HG02840 (cell line): ENCODE data around the gene PDE8B.

ENCODE experiments used
- ATAC-seq: cut with Tn5 transposase; IDR thresholded peaks from one replicate; pipeline ENCODE4 v1.9.1; 2021; ENCODE audit warnings: mild to moderate bottlenecking, moderate library complexity, moderate number of reproducible peaks; ENCODE audit not compliant: unreplicated experiment, low FRiP score

The PDE8B gene

DNA sequence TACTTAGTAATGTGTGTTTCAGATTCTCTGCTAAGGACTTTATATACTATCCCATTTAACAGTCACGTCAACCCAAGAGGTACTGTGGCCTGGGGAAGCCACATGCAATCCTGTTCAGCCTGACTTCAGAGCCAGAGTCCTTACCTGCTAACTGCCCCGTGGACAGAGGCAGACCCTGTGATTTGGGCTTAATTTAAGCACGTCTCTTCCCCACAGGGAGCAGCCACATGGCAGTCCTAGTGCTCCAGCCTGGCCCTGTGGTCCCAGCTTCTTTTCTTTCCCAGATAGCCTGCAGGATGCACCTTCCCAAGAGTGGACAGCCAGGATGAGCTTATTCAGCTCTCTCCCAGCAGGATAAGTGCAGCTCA is 71.5 kb downstream of the PDE8B start:
- no peak for ATAC-seq

DNA sequence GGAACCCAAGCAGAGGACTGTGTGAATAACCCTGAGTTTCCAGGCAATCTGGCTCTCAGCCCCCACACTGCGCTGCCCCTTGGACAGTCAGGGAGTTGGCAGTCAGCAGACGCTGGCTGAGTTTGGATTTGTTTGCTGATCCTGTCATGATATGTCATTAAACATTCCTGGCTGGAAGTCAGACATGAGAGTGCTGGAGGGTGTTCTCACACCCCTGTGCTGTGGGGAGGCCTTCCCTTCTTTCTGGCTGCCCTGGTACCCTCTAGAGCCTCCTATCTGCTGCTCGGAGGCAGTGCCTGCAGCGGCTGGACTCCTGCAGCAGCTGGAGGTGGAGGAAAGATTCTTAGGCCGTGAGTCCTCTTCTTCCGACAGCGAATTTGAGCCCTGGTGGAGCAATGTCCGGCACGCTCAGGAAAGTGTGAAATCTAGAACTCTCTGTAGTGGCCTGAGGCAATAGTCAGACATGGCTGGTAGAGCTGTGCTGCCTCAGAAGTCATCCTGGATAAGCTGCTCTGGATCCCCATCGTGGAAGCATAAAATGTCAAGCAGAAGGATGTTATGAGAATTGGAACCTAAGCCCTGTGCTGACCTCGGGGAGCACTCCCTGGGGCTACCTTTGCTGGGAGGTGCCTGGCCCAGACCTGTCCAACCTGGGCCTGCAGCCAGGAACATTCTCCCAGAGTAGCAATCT is 72.0 kb downstream of the PDE8B start:
- ATAC-seq = no peak

DNA sequence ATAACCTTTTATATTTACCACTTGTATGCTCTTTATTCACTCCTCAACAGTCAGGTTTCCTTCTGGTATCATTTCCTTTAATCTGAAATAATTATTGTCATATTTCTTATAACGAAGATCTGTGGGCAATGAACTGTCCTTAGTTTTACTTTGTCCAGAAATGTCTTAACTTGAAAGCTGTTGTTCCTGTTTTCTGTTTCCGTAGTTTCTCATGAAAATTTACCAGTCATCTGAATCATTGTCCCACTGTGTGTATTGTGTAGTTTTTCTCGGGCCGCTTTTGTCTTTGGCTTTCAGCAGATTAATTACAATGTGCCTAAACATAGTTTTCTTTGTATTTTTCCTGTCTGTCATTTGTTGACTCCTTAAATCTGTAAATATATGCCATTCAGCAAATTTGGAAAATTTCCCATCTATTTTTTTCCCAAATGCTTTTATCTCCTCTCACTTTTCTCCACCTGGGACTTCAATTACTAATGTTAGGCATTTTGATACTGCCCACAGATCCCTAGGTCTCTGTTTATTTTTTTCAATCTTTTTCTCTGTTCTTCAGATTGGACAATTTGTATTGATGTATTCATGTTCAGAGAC is 74.9 kb downstream of the PDE8B start:
- no peak for ATAC-seq

DNA sequence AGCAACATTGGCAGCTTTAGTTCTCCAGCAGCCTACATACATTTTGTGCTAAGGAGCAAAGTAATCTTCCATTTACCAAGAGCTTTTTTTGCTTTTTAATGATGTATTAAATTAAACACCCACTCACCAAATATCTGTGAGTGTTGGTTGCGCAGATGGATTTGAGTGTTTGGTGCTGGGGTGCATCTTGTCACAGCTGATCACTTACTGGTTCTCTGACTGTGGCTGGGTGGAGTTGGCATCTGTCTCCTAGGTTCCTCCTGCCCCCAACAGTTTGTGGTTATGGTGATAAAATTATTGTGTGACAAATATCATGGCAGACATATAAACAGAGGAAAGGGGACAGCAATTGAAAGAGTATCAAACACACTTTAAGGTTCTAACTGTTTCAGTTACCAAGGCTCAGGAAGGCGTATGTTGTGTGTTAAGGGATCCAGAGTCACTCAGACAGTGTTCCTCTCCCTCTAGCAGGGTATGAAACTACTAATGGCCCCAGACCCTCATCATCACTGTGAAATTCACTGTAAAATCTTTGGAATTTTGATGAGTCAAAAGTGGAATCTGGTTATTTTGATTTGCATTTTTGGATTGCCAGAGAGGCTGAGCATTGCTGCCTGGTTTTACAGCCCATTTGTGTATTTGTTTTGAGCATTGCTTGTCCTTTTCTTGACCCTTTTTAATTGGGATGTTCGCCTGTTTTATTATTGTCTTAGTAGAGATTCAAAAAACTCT is 81.7 kb downstream of the PDE8B start:
- no peak for ATAC-seq

DNA sequence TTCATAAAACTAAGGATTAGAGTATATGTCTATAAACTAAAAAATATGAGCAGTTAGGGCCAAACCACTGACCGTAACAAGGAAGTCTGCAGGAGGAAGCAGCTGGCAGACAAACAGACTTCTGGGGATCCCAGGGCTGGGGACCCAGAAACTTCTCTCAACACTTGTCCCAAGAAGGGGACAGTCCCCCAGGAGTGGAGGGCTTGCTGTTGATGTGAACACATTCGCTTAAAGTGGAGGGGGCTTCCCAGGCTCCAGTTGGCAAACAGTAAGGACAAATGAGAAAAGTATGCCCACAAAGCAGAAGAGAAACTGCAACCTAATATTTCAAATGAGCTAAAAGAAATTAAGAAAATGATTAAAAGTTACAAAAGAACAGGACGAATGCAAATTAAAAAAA is 83.7 kb downstream of the PDE8B start:
- no peak for ATAC-seq

DNA sequence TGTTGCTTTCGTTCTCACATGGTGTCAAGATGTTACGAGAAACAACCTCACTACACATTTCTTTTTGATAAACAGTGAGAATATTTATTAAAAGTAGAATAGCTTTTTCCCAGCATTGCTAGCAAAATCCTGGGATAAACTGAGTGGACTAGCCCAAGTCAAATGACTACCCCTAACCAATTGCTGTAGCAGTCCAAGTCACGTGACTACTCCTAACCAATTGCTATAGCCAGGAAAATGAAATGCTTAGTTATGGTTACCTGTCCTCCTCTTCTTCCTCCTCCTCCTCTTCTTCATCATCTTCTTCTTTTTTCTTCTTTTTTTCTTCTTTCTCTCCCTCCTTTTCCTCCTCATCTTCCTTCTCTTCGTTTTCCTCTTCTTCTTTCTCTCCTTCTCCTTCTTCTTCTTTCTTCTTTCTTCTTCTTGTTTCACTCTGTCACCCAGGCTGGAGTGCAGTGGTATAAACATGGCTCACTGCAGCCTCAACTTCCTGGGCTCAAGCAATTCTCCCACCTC is 85.4 kb downstream of the PDE8B start:
- ATAC-seq = no peak

DNA sequence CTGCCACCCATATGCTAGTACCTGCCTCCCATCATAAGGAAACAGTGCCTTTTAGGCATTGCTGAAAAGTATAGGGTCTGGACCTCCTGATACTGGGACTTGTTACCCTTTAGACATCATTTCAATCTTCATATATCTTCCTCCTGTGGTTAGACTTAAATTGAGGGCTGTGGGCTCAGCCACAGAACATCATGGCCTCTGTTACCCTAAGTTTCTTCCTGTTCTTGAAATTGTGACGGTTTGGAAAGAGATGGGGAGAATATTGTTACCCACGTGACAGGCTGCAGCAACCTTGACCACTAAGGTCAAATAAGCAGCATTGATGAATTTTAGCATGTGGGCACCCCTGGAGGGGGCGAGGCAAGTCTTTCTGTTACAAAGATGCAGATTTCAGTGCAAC is 87.7 kb downstream of the PDE8B start:
- ATAC-seq = no peak

DNA sequence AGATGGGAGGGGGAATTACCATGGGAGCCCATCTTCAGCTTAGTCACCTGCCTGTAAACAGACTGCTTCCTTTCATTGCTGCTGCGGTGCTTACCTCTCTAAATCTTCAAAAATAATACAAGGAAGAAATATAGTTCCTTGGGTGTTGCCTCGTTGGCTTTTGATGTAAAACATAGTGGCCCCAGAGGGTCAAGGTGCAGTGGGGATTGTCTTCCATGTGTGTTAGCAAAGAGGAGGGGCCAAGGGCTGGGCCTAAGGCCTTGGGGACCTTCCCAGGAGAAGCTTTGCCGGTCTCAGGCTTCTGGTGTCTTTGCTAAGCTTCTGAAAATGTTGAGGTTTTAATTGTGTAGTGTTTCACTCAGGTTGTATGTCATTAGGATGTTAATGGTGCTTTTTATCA is 90.0 kb downstream of the PDE8B start:
- ATAC-seq = no peak

DNA sequence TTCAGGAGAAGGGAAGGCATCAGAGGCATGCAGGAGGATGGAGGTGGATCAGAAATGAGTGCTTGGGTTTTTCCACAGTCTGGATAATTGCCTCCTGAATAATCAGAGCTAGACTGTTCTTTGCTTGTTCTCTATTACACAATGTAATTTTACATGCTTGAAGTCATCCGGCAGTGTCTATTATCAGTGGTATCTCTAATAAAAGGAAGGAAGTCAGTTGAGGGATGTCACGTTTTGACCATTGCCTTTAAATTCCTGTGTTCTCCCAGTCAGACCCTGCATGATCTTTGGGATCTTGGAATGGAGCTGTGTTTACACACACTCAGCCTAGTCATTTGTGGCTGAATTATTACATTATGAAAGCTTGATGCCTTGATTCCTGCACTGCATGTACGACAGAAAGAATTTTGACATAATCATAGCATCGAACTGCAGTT is 91.0 kb downstream of the PDE8B start:
- no peak for ATAC-seq

DNA sequence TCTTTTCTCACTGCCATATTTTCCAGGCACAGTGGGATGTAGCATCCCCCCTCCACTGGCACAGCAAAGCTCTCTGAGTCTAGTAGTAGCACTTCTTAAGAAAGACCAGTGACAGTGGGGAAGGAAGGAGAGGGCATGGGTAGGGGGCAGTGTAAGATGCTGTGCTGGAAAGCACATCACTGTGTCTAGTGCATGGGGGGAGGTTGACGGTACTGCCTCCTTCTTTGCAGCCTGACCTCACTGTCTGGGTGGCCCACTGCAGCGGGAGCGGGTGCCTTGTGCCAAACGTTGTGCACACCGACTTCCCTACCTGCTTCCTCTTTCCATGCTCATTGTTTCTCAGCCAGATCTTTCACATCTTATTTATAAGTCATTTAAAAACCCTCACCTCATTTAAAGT is 91.8 kb downstream of the PDE8B start:
- no peak for ATAC-seq

DNA sequence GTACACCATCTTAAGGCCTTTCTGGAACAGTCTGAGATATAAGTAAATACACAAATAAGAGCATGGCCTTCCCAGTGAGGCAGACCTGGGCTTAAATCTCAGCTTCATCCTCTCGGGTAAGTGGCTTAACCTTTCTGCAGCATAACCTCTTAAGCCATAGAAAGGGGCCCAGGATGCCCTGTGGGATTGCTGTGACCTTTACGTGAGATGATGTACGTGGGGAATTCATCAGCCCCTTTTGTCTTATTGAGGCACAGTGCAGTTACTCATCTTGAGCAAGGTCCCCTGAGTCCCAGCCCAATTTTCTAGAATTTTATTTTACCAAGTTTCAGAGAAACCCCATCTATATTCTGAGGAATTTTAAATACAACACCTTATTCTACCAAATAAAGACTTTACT is 92.2 kb downstream of the PDE8B start:
- no peak for ATAC-seq

DNA sequence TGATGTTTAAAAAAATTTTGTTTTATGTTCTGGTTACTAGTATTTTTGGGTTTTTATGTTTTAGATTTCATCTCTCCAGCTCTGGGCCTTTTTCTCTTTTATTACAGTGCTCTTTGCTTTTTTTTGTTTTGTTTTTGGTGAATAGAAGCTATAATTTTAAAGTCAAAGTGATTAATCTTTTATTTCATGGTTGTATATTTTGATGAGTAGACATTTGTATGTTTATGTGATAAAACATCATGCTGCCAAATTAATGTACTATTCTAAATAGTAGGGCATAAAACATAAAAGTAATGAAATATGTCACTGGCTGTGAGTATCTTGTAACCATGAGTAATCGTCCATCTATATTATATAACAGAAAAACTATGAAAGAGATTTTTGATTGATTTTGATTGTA is 93.9 kb downstream of the PDE8B start:
- no peak for ATAC-seq

DNA sequence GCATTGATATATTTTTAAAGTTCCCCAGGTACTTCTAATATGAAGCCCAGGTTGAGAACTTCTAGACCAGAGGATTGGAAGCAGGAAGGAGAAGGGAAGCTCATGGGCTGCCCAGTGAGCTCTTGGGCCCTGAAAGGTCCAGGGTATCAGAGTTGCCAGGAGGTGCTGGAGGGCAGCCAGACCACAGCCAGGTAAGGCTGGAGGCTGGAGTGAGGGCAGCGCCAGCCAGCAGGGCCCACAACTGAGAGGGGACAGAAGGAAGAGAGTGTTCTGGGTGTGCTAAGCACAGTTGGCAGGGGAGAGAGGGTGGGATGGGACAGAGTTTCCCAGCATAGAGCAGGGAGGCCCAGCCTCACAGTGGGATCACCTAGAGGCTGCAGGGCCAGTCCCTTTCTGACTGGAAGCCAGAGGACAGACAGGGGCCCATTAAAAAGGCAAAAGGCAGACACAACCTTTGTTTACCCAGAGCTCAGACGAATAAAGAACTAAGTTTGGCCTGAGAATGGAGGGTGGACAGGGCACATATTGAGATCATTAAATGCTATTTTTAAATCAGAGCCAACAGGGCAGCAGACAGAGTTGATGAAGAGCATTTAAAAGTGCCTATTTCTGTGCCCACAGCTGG is 94.9 kb downstream of the PDE8B start:
- no peak for ATAC-seq

DNA sequence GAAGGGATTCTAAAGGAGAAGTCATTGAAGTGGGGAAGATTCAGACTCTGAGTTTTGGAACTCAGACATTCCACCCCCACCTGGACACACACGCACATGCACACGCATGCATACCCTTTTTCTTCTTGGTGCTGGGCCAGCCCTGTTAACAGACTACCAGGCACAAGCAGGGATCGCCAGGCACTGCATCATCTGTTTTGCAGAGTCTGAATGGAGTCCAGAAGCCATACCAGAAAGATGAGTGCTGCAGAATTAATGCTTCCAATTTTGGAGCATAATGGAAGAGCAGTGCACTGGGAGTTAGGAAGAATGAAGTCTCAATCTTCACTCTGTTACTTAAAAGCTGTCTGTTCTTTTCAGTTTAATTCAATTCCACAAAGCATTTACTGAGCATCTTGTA is 95.5 kb downstream of the PDE8B start:
- no peak for ATAC-seq

DNA sequence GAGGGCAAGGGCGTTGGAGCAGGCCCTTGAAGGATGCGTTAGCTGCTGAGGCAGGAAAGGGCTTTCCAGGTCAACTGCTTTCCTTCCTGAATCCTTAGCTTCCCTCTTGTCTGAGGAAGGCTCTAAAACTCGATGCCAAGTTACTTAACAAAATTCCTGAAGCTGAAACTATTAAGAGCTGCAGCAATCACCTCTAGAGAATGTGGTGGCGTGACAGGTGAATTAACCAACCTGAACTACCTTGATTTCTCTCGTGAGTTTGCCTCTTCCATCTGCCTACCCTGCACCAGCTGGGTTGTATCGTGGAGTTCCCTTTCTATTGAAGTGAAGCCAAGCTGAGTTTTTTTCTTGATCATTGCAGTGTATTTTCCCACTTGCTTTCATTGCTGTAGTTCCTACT is 96.1 kb downstream of the PDE8B start:
- ATAC-seq = no peak

DNA sequence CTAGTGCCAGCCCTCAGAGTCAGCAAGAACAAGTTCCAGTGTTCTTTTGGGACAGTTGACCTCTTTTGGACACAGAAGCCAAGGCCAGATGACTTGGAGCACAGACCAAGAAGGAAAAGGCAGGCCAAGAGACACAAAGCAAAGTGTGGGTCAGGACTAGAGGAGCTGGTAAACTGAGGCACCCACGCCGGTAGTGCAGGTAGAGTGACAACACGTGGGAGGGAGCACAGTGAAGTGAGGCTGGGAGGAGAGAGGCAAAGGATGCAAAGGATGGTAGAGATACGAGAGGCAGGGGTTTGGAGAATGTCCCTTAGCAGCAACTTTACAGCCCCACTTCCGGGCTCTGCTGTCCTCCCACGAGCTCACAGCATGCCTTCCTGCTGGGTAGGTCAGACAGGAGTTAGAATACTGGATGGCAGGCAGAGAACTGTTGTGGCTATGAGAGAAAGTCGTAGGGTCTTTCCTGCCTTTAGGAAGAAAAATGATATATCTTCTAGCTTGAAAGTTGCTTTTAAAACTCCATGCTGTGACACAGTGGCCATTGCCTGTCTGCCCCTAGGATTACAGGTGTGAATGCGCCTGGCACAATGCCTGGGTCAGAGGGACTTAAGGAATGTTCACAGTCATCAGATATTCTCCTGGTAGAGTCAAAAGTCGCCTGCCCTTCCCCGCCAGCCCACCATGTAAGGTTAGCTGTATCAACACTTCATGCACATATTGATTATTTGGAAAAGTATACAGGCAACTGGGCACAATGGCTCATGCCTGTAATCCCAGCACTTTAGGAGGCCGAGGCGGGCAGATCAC is 97.9 kb downstream of the PDE8B start:
- no peak for ATAC-seq

DNA sequence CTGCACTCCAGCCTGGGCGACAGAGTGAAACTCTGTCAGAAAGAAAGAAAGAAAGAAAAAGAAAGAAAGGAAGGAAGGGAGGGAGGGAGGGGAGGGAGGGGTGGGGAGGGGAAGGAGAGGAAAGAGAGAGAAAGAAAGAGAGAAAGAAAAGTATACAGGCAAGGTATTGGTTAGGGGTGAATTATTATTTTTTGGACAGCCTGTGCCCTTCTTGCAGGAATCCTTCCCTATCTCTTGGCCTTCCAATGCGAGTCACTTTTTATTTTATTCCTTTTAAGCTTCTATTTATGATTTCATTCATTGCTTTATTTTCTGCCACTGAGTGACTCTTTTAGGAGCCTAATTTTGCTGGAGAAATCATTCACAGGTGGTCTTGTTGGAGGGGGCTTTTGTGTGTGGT is 98.7 kb downstream of the PDE8B start:
- no peak for ATAC-seq

DNA sequence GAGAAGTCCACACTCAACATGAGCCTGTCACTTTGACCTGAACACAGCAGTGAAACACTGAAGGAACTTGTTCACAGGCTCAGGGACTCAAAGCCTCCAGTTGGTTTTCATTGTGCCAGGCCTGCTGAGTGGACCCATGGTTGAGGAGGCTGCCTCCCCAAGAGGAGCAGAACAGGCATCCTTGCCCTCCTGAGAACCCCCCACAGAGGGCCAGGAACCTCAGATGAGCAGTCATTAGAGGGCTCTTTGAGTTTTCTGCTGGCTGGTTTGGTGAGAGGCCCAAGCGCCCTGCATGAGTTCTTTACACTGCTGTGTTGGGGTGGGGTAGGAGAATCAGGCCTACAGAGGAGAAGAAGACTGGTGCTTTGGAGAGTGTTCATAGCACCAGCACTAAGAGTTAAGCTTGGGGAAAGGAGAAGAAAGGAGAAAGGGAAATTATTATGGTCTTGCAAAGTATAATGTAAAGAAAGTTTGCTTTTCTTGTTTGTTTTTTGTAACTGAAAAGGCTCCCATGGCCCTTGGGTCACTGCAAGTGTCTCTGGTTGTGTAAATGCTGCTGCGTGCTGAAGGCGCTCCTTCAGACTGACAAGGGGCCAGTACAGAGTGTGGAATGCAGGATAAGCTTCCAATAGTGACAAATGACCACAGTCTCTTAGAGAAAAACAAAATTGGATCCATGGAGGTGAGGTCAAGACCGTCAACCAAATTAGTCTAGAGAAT is 100.2 kb downstream of the PDE8B start:
- ATAC-seq = no peak

DNA sequence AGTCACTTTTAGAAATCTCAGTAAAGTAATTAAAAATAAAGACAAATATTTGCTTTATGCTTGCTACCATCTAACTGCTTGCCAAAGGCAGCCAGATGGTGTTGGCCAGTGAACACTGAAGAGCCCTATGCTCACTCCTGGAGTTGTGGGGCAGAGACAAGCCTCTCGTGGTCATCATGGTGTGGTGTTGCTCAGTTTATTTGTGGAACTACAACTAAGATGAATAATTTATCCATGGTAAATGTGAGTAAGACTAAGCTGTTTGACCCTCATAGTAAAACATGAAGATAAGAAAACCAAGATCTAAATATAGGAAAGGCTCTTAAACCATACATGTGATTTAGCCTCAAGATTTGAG is 100.7 kb downstream of the PDE8B start:
- ATAC-seq = no peak

DNA sequence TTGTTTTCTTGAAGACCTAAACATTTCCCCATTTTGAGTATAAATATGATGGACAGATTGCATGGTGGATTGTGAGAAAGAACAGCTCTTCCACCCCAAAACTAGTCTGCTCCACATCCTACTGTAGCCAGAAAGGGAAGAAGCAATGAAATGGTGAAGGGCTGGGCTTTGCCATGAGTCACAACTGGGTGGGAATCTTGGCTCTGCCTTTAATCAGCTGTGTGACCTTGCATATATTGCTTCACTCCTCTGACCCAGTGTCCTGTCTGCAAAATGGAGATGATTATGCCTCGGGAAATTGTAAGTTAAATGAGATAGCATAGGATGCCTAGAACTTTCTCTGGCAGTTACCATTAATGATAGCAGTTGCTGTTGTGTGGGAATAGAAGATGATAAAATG is 101.9 kb downstream of the PDE8B start:
- no peak for ATAC-seq
